ENCODE results near the gene ACP3.

ACP3 gene

DNA sequence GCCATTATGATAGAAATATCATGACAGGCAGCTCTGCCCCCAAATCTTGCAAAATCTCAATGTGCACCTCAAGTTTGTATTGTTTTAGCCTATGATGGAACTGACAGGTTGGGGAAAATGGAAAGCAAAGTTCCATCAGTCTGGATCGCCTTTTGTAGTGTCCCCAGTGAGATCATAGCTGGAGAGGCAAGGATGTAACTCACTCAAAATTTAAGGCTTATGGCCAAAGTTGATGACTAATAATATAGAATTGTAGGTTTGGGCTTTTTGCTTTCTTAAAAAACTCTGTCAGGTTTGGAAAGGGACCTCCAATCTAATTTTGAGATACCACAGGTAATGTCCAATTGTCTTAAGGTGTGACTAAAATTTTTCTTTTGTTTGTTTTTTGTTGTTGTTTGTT, 1.4 kb upstream of the ACP3 start:
- DNase-seq (ENCODE audit: low read depth in 2 of 2), result no peak

DNA sequence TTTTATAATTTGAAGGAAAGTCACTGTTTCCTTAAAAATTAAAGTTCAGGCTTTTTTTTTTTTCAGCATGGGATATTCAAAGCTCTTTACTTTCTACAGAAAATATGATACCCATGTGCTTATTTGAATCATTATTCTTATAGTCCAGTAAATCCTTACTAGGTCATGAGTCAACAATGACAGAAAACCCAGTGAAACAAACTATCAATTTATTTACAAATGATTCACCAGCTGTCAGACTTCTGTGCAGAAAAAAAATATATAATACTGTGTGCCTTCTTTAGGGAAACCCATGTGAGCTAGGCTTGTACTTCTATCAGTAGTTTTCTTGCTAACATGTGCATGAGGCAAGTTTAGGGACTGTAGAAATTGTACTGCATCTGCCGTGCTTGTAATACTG, 1.2 kb downstream of the ACP3 start:
- DNase-seq (ENCODE audit: low read depth in 2 of 2), result no peak

DNA sequence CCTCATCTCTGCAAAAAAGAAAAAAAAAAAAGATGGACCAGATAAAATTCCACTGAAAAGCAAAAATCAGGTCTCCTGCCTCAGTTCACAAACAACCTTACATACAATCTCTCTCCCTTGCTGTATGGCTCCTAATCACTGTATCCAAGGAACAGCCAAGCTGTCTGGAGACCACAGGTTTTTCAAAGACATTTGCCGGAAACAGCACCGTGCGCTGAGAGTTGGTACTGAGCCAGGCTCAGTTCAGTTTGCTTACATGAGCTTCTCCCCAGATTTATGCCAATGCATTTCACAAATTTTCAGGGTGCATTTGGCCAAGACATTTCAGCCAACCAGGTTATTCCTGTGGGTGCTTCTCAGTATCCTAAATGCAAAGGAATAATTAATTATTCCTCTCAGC, 4.1 kb downstream of the ACP3 start:
- no peak for DNase-seq (ENCODE audit: low read depth in 2 of 2)

DNA sequence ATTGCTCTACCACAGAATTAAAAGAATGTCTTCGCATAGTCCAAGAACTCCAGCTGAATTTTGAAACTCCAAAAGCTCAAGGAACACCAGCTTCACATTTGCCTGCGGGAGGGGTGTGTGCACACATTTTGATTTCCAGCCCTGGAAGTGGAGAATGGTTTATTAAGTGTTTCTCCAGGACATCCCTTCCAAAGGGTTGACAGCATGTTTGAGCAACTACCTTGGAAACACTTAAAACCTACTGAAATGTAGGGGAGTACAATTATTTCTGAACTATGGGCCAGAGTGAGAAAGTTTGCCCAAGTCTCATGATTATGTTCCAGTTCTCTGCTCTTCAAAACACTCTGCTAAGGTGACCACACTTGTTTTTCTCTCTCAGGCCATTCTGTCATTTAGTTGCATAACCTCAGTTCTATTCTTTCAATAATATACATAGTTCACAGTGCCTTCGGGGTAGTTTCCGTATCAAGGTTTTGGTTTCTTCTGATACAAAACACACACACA, 7.9 kb downstream of the ACP3 start:
- no peak for DNase-seq (ENCODE audit: low read depth in 2 of 2)

DNA sequence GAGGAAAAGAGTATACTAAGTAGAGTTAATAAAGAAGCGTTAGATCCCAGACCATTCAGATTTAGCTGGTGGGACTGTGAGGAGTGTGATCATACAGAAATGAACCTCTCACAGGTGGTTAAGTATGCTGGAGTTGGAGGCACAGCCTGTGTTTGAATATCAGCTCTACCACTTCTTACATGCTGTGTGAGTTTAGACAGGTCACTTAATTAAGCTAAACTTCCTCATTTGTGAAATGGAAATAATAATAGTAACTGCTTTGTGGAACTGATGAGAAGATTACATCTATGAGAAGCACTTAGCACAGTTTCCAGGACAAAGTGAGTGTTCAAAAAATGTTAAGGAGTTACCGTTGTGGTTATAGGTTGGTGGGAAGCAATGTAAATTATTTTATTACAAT, 8.4 kb downstream of the ACP3 start:
- DNase-seq (ENCODE audit: low read depth in 2 of 2), result no peak

DNA sequence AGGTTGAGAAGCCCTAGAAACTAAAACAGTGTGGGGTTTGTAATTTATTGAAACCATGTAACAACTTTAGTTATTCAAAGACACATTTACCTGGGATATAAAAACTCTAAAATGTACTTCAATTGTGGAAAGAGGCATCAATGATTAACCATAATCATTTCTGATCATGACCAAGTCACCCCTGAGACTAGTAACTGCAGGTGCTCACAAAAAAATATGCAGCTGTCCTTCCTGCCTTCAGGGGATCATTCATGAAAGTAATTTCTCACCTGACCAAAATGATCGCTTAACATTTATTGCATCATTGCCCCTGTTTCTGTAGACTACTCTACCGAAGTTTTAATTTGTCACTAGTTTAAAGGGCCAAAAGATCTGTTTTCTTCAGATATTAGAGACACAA, 9.0 kb downstream of the ACP3 start:
- DNase-seq (ENCODE audit: low read depth in 2 of 2), result no peak

DNA sequence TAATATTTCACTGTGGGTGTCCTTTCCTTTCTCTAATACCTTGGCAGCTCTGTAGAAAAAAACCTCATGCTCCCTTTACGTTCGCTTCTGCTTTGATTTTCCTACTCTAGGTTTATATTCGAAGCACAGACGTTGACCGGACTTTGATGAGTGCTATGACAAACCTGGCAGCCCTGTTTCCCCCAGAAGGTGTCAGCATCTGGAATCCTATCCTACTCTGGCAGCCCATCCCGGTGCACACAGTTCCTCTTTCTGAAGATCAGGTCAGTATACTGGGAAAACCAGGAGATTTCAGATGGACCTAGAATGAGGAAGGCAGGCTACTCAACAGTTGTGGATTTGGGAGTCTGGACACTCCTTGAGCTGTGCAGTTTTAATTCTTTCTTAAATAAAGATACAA, 14.9 kb downstream of the ACP3 start:
- DNase-seq (ENCODE audit: low read depth in 2 of 2), result no peak

DNA sequence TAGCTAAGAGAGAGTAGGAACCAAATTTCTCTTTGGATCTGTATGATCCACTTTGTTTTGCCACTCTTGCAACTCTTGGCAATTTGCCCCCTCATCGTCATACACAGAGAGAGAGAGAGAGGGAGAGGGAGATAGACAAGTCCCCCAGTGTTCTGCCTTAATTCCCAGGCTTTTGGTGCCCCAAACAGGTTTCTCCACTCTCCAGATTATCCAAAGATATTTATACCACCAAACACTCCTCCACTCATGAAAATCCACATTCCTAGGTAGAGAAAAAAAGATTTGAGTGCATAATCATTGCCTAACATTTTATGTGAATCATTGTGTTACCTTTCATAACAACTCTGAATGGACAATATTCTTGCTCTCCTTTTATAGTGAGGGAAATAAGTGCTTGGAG, 15.3 kb downstream of the ACP3 start:
- DNase-seq (ENCODE audit: low read depth in 2 of 2), result no peak

DNA sequence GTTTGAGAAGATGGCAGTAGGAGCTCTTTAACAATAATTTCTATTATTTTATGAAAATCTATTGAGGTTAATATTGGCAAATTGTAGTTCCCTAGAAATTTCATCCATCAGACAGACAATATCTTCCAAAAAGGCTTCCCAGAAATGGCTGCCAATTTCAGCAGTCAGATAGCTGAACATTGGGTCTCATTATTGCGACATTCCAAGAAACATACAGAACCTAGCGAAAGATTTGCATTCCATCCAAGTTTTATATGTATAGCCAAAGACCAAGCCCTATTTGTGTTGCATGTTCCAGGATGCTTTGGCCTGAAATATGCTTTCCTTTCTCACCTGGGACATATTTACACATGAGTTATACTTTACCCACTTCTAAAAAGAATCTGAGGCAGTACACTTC, 24.5 kb downstream of the ACP3 start:
- no peak for DNase-seq (ENCODE audit: low read depth in 2 of 2)

DNA sequence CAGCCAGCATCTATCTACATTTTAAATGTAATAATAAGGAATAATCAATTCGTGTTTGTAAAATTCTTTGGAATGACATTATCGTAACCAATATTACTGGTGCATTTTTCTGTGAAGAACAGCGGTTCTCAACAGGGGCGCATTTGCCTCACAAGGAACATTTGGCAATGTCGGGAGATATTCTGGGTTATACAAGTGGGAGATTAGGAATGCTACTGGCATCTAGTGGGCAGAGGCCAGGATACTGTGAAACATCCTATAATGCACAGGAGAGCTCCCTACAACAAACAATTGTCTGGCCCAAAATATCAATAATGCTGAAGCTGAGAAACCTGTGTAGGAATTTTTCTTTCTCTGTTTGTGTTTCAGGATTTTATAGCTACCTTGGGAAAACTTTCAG, 25.0 kb downstream of the ACP3 start:
- no peak for DNase-seq (ENCODE audit: low read depth in 2 of 2)

DNA sequence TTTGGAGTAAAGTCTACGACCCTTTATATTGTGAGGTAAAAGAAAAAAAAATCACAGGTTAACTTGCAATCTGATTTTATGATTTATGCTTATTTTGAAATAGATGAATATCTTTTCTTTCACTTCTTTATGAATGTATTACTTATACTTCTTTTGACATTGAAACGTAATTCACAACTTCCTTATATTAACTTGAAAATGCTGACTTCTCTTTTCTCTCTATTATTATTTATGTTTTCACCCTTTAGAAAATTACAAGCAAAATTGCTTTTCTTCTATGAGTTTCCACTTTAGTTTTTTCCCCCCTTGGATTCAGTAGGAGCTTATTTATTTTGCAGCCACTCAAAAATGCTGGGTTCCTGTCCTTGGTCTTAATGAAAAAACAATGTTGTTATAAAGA, 25.4 kb downstream of the ACP3 start:
- DNase-seq (ENCODE audit: low read depth in 2 of 2), result no peak

DNA sequence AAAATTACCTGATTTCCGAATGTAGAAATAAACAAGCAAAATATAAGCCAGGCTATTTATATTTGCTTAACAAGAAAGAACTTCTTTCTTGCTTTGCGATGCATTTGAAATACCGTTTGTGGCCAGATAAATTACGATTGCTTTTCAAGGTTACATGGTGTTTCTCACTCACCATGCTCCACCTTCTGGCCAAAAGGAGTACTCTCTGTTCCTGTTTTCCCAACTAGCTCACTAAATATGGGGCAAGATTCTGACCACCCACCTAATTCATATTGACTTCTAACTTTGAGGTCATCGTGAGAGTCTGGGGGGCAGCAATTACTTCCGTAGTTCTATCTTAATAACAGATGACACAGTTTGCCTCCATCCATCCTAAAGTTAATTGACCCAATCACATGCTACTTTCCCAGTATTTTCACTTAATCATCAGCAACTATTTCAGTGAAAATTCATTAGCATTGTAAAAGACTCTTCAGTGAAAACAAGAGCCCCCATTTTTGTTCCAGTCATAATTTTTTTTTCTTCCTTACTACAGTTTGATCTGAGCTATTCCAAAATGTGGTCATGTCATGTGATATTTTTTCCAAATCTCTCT, 25.9 kb downstream of the ACP3 start:
- no peak for DNase-seq (ENCODE audit: low read depth in 2 of 2)

DNA sequence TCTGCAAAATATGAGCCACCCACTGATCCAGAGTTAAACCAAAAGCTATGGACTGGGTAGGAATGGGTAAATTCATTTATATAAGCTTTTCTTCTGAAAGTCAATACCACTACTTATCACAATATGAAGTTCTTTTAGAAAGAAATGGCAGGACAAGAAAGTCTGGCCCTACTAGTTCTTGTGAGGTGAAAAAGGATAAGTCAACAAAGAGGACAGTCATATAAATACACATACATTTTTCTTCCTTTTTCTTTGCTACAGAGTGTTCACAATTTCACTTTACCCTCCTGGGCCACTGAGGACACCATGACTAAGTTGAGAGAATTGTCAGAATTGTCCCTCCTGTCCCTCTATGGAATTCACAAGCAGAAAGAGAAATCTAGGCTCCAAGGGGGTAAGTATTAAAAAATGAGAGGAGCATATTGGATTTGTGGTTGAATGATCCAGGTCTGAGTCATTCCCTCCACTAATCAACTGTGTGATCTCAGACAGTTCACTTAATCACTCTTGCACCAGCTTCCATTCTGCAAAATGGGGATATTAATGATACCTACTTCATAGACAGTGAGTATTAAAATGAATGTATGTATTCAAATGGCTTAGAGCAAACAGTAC, 27.6 kb downstream of the ACP3 start:
- DNase-seq (ENCODE audit: low read depth in 2 of 2), result no peak

DNA sequence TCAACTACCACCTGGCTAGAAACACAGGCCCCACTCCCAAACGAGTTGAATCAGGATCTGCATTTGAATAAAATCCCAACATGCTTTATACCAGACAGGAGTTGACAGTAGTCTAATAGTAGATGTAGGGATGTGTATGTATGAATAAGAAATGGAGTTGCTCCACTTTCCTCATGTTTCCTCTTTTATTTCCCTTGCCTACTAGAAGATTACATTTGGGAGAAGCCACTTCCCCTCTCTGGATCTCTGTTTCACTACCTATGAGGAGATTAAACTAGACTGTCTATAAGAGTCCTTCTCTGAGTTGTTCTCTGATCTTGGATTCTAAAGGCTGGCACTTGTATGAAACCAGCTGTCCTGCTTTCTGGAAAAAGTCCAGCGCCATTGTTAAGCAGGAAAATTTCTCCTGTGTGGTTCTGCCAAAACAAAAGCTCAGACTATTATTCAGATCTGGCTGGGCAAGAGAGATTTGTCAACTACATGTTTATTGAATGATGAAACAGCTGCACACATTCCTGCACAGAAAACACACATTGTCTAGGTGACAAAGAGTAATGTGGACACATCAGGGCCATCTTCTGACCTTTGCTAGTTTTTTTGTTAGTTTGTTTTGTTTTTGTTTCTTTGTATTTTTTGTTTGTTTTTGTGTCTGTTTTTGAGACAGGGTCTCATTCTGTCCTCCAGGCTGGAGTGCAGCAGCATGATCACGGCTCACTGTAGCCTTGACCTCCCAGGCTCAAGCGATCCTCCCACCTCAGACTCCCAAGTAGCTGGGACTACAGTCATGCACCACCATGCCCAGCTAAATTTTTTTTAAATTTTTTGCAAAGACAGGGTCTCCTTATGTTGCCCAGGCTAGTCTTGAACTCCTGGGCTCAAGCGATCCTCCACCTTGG, 29.9 kb downstream of the ACP3 start:
- DNase-seq (ENCODE audit: low read depth in 2 of 2), result no peak

DNA sequence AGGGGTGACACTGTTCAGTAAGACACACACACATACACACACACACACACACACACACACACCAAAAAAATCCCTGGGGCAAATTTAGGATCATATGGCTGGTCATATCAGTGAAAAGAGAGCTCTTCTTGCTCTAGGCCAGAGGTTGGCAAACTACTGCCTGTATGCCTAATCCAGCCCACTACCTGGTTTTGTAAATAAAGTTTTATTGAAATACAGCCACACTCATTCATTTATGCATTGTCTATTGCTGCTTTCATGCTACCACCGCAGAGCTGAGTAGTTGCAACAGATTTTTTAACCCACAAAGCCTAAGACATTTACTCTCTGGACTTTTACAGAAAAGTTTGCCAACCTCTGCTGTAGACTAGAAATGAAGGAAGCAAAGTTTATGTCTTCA, 30.6 kb downstream of the ACP3 start:
- no peak for DNase-seq (ENCODE audit: low read depth in 2 of 2)

DNA sequence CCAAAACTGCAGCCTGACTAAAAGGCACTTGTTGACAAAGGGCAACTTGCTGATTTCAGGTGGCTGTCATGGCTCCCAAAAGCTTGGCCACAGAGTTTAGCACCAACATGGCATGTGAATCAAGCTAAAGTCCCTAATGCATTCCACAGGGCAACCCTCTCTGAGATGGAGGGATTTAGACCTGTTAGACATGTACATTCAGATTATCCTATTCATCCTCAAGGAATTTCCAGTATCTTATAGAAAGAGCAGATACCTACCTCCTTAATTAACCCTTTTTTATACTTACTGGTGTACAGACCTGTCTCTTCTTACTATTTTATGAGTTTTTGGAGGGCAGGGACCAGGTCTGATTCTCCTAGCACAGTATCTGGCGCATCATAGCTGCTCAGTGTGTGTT, 31.3 kb downstream of the ACP3 start:
- no peak for DNase-seq (ENCODE audit: low read depth in 2 of 2)

DNA sequence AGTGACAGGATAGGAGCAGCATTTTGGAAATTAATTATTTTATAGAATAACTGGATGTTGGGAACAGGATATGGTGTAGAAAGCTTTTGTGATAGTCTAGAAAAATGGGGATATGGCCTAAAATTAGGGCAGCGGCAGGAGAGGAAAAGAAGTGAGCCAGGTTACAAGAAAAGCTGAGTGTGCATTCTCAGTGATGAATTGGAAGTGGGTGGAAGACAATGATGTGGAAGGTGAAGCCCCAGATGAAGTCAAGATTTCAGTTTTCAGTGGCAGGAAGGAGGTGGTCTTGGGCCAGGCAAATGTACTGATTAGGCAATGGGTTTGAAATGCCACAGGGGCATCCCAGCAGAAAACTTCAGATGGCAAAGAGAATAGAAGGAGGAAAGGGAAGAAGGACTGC, 33.6 kb downstream of the ACP3 start:
- no peak for DNase-seq (ENCODE audit: low read depth in 2 of 2)

DNA sequence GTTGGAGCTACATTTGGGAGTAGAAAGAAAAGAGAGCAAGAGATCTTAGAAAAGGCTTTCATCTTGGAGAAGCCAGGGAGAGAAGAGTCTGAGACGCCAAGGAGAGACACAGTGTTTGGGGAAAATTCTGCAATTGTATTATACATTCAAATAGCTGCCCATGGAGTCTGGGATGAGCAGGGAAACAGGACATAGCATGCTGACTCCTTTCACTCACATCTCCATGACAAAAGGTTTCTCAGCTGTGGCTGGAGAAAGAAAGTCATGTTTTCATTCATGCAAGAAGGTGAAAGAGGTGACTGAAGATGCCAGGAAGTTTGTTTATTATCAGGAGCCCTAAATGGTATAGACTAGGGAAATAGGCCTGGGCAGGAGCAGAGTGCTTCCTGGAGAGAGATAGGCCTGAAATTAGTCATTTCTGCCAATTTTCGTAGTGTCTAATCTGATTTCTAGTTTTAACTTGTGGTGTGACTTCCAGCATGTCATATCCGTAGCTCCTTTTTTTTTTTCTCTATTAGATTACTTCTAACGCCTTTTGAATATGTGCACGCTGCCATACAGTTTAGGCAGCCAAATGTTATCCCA, 34.1 kb downstream of the ACP3 start:
- DNase-seq (ENCODE audit: low read depth in 2 of 2), result no peak

DNA sequence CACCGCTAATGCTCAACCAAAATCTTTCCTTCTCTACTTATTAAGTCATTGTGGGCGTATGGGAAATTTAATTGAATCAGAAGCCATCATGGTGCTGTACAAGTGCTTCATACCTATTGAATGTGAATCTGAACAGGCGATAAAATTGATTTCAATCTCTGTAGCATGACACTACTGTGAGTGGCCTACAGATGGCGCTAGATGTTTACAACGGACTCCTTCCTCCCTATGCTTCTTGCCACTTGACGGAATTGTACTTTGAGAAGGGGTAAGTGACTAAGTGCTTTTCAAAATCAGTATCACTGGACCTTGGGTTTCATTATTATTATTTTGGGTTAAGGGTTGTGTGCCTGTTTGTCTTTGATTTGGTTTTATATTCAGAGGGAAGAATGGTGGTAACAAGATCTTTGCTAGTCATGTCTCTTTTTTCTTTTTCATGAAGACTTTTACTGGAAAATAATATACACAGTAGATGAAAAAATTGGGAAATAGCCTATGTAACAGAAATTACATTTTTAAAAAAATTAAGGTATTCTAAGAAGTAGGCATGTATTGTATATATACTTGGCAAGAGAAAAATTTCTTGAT, 35.4 kb downstream of the ACP3 start:
- DNase-seq (ENCODE audit: low read depth in 2 of 2), result peak; percentile 19 to 23

DNA sequence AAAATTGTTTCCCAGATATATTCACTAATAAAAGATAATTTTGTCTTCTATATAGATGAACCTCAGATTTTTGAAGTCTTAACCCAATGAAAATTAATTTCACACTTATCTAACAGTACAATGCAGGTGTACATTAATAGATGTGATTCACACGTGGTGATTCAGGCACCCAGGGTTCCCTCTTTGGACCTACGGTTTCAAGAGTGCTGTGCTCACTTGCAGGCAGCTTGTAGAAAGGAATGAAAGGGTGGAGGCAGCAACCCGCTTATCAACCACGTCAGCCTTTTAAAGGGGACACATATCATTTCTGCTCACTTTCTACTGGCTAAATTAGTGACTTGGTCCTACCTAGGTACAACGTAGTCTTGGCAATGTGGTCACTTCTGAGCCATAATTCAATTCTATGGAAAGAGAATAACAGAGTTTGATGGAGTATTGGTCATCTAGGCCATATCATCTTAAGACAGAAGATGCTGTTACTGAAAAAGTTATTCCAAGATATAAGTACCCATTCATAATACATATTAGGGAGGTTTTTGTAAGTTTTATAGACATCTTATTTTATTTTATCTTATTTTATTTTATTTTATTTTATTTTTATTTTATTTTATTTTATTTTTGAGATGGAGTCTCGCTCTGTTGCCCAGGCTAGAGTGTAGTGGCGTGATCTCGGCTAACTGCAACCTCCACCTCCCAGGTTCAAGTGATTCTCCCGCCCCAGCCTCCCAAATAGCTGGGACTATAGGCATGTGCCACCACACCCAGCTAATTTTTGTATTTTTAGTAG, 37.9 kb downstream of the ACP3 start:
- no peak for DNase-seq (ENCODE audit: low read depth in 2 of 2)

DNA sequence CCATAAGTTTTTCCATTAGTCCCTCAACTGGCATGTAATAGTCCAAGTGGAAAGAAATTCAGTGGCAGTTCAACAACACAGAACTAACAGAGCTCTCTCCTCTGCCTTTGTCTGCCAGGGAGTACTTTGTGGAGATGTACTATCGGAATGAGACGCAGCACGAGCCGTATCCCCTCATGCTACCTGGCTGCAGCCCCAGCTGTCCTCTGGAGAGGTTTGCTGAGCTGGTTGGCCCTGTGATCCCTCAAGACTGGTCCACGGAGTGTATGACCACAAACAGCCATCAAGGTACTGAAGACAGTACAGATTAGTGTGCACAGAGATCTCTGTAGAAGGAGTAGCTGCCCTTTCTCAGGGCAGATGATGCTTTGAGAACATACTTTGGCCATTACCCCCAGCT, 39.4 kb downstream of the ACP3 start:
- DNase-seq (ENCODE audit: low read depth in 2 of 2), result no peak

Data from stimulated activated CD4-positive, alpha-beta T cell treated with anti-CD3 and anti-CD28 coated beads, Interleukin-1b, Interleukin-23, amount 100 ng/mL, for 1 hour (primary cell).